ENCODE measurements around the gene AGTRAP.

DNA sequence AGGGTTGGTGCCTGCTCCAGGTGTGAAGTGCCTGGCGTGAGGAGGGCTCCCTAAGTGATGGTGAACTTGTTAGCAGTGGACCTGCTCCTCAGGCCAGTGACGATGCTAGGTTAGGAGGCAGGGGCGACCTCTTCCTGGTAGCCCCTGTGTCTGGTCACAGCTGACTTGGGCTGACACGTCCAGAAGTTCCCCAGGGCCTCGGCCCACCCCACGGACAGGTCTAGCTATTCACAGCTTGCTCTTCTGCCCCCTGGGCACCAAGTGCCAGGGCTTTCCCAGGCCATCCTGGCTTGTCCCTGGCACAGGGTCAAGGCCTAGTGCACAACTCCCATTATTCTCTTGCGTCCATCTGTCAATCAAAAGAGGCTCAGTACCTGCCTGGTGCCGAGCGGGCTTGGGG lies 15.2 kb downstream of the AGTRAP start:
- TF ChIP-seq TAF1 (IDR thresholded peaks at IDR 0.05; ENCODE audit: borderline replicate concordance, low read depth, low read length) (no peak), POLR2AphosphoS5 (IDR thresholded peaks at IDR 0.05; ENCODE audit: low read depth, low read length) (no peak)
